GM19239 (cell line): Measurements from ENCODE around the gene ARHGAP6.
A peak's percentile ranks its signal among the peaks of the same experiment; 100 is the strongest.

Experiments
- DNase-seq: peaks from one replicate; pipeline ENCODE4 v3.0.0; 2011; ENCODE audit warnings: low spot score; ENCODE audit not compliant: insufficient read length
- FAIRE-seq: peaks from 2 replicates; lab custom pipeline; 2011; peaks lifted over from hg19 to GRCh38; lab: Jason Lieb, UNC

The ARHGAP6 gene

GRCh38 chrX:11412715-11413623 is 252.8 kb downstream of the ARHGAP6 start:
- no peak for FAIRE-seq
- no peak for DNase-seq

- DNase-seq: no peak
- peak; percentile 44 for FAIRE-seq
Measured at GRCh38 chrX:11409957-11410356, 255.8 kb downstream of the ARHGAP6 start.

GRCh38 chrX:11408783-11409182 is 256.9 kb downstream of the ARHGAP6 start:
- FAIRE-seq (peak; percentile 14), DNase-seq (no peak)

- DNase-seq (no peak), FAIRE-seq (no peak)
Measured at GRCh38 chrX:11408109-11408405, 257.7 kb downstream of the ARHGAP6 start.

GRCh38 chrX:11407331-11408108 is 258.2 kb downstream of the ARHGAP6 start:
- FAIRE-seq (no peak), DNase-seq (no peak)

GRCh38 chrX:11406109-11406765 is 259.5 kb downstream of the ARHGAP6 start:
- FAIRE-seq (peak; percentile 18), DNase-seq (no peak)

- DNase-seq (no peak), FAIRE-seq (peak; percentile 56)
Measured at GRCh38 chrX:11403631-11404030, 262.1 kb downstream of the ARHGAP6 start.

- DNase-seq: no peak
- no peak for FAIRE-seq
Measured at GRCh38 chrX:11401966-11402365, 263.8 kb downstream of the ARHGAP6 start.

- FAIRE-seq: no peak
- DNase-seq: no peak
Measured at GRCh38 chrX:11399489-11400094, 266.1 kb downstream of the ARHGAP6 start.

- no peak for FAIRE-seq
- DNase-seq: no peak
Measured at GRCh38 chrX:11398785-11399184, 266.9 kb downstream of the ARHGAP6 start.

GRCh38 chrX:11398139-11398538 is 267.6 kb downstream of the ARHGAP6 start:
- DNase-seq (no peak), FAIRE-seq (no peak)

GRCh38 chrX:11397680-11398079 is 268.0 kb downstream of the ARHGAP6 start:
- FAIRE-seq (peak; percentile 67), DNase-seq (no peak)

GRCh38 chrX:11395859-11396258 is 269.9 kb downstream of the ARHGAP6 start:
- no peak for FAIRE-seq
- DNase-seq: no peak

- no peak for FAIRE-seq
- DNase-seq: no peak
Measured at GRCh38 chrX:11393949-11394654, 271.6 kb downstream of the ARHGAP6 start.

GRCh38 chrX:11386812-11387211 is 278.9 kb downstream of the ARHGAP6 start:
- FAIRE-seq: peak; percentile 82
- no peak for DNase-seq

- no peak for DNase-seq
- peak; percentile 65 for FAIRE-seq
Measured at GRCh38 chrX:11386001-11386523, 279.7 kb downstream of the ARHGAP6 start.

GRCh38 chrX:11382930-11383329 is 282.8 kb downstream of the ARHGAP6 start:
- FAIRE-seq: no peak
- DNase-seq: no peak

- DNase-seq: no peak
- FAIRE-seq: peak; percentile 84
Measured at GRCh38 chrX:11381464-11381863, 284.3 kb downstream of the ARHGAP6 start.

GRCh38 chrX:11380187-11380844 is 285.4 kb downstream of the ARHGAP6 start:
- no peak for DNase-seq

More at GRCh38 chrX:11380187-11380844, 285.4 kb downstream of the ARHGAP6 start:
- FAIRE-seq: no peak
